NOMO-1 treated with DMSO at 0.1 percent for 48 hours (cell line): ENCODE data around the gene ARHGAP22.
A peak's percentile ranks its signal among the peaks of the same experiment; 100 is the strongest.

Source experiments
- DNase-seq: peaks from one replicate; lab custom pipeline; 2025; ENCODE audit not compliant: unreplicated experiment; lab: John Stamatoyannopoulos, UW

ARHGAP22 gene

GRCh38 chr10:48554656-48555055 is 50.2 kb downstream of the ARHGAP22 start:
- DNase-seq, result no peak

DNA sequence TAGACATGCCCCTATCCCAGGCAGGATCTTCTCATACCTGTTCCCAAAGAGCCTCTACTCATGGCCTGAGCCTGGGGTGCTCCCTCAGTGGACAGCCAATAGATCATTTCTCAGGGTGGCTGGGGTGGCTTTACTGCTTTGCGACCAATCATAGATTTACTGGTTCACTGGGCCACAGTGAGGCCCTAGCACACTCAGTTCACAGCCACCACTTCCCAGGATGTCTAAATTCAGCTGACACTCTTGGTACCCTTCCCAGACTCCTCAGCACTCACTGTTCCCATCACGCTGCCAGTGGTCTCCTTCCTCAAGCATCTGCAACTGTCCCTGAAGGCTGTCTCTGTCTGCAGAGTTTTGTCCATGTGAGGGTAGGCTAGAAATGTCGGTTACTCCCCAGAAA is 50.6 kb downstream of the ARHGAP22 start:
- no peak for DNase-seq

DNA sequence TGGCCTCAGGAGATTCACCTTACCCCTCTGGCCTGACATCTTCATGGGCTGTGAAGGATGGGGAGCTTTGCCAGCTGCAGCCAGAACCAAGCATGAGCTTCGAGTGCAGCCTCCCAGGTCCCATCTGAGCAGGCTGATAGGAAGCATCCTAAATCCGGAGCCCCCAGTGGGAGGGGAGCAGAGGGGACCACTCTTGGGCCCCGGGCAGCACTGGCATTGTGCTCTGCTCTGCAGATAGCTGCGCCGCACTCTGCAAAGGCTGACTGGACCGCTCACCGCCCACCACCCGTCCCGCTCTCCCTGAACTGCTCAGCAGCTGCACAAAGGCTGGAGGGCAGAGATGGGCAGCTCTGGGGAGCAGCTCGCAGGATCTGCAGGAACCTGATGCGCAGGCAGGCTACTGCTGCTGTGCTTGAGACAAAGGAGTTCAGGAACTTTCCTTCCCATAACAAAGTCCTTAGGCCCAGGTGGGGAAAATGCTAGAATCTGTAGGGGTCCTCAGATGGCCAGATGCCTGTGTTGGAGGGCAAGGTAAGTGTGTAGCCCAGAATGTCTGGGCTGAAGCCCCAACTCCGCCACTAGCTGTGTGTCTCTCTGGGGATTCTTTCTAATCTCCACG is 51.8 kb downstream of the ARHGAP22 start:
- no peak for DNase-seq

- DNase-seq, result peak; percentile 44
Observed at GRCh38 chr10:48551861-48552591, 52.8 kb downstream of the ARHGAP22 start.

GRCh38 chr10:48550977-48551376 is 53.9 kb downstream of the ARHGAP22 start:
- DNase-seq, result no peak

DNA sequence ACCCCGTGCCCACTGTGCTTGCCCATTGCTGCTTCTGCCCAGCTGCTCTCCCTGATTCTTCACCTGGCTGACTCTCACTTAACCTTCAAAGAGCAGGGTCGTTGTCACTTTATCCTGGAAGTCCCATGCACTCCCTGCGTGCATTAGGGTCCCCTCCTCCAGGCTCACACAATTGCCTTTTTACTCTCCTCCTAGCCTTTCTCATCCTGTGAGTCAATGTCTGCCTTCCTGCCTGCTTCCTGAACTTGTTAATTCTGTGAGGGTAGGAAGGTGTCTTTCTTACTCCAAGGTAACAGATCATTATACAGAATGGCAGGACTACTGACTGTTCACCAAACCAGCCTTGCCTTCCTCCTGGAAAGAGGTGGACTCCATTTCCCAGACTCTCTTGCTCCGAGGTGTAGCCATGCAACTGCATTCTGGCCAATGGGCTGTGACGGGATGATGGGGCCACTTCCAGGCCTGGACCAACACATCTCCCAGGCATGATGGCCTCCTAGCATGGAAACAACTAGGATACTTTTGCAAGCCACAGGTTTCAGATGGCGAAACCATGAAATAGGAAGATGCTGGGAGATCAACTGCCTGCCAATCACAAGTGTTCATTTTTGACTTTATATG is 54.7 kb downstream of the ARHGAP22 start:
- DNase-seq, result no peak

GRCh38 chr10:48549236-48549635 is 55.6 kb downstream of the ARHGAP22 start:
- no peak for DNase-seq

GRCh38 chr10:48548531-48549135 is 56.2 kb downstream of the ARHGAP22 start:
- no peak for DNase-seq

GRCh38 chr10:48547981-48548380 is 56.9 kb downstream of the ARHGAP22 start:
- no peak for DNase-seq

GRCh38 chr10:48547061-48547895 is 57.6 kb downstream of the ARHGAP22 start:
- DNase-seq, result no peak

- DNase-seq, result no peak
Observed at GRCh38 chr10:48545462-48546145, 59.3 kb downstream of the ARHGAP22 start.

- DNase-seq, result no peak
Observed at GRCh38 chr10:48543182-48543844, 61.6 kb downstream of the ARHGAP22 start.

DNA sequence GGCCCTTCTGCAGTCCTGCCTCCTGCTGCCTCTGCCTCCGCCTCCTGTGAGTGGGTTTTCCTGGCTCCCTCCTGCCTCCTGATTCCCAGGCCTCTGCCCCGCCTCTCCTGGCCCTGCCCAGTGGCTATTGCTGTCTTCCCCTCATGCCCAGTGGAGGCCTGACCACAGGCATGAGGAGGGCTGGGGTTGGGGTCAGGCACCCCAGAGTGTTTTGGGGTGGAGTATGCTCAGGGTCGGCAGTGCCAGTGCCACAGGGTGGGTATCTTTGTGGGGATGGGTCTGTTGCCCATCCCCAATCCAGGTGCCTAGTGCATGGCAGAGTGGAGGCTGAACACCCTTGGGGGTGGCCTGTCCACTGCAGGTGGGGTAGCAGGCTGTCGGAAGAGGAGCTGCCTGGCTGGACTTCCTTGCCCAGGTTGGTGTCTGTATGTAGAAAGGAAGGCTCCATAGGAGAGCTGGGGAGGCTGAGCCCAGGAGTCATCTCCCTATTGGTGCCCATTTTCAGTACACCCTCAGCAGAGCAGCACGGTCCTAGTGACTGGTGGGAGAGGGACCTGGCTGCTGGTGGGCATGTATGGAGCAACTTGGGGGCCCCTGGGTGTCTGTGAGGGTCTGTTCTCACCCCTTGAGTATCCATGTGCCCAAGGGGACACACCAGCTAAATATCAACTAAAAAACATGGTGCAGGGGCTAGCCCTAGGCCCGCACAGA is 62.2 kb downstream of the ARHGAP22 start:
- DNase-seq, result no peak

DNA sequence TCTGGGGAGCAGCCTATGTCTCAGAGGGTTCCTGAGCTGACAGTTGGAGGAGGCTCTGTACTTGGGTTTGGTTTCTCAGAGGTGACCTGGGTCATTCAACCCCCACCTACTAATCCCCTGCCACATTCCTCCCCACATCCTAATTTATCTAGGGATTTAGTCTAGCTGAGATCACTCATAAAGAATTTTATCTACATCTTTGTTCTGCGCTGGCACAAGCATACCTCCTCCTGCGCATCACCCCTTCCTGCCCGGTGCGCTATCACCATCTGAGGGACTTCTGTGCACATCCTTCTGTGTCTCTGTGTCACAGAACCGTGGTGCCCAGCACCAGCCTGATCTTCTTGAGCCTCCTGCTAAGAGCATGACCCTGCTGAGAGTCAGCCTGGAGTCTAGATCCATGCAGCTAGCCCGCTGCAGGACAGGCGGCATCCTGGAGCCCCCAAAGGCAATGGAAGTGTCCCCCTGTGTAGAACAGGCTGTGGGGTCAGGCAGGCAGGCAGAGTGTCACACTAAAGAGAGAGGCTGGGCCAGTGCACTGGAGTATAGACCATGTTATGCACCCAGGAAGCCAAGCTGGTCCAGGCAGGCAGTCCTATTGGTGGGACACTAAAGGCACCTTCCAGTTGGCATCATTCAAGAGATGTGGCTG is 63.6 kb downstream of the ARHGAP22 start:
- DNase-seq, result no peak

- DNase-seq, result no peak
Observed at GRCh38 chr10:48538611-48539010, 66.3 kb downstream of the ARHGAP22 start.

GRCh38 chr10:48536916-48537890 is 67.7 kb downstream of the ARHGAP22 start:
- no peak for DNase-seq

GRCh38 chr10:48536156-48536500 is 68.7 kb downstream of the ARHGAP22 start:
- DNase-seq, result no peak
